ENCODE measurements around the gene MTARC1.

GRCh38 chr1:220776254-220776653, 10.5 kb upstream of the MTARC1 start:
- no peak for TF ChIP-seq FOXM1 (IDR thresholded peaks at IDR 0.05; ENCODE audit: low read depth)
- no peak for TF ChIP-seq FOXM1 (CRISPR knock-in tag; IDR thresholded peaks at IDR 0.05; ENCODE audit: low read depth)
- TF ChIP-seq ATF4 (CRISPR knock-in tag; IDR thresholded peaks at IDR 0.05): no peak
- TF ChIP-seq TCFL5 (CRISPR knock-in tag; conservative IDR thresholded peaks at IDR 0.05): no peak
- no peak for TF ChIP-seq TBP (optimal IDR thresholded peaks at IDR 0.05; ENCODE audit: low read depth, low read length)
- no peak for TF ChIP-seq ZNF253 (CRISPR knock-in tag; conservative IDR thresholded peaks at IDR 0.05)
- TF ChIP-seq CSDE1 (IDR thresholded peaks at IDR 0.05): no peak
